Astrocyte of the cerebellum (primary cell): ENCODE measurements around the gene GSG1L.

Source experiments
- DNase-seq: peaks from one replicate; pipeline ENCODE4 v3.0.0-alpha.2; 2011; ENCODE audit warnings: low read depth
- H3K4me3 ChIP-seq: 2 replicates; pipeline ENCODE4 v1.5.1; 2011; ENCODE audit warnings: mild to moderate bottlenecking, low read depth, low read length, moderate library complexity
- in situ Hi-C: cut with HindIII; loops from 2 replicates; pipeline ENCODE4 v1.10.0; 2017; ENCODE audit warnings: low sequenced_read_pairs
- TF ChIP-seq, protein P1 (sequence below): IDR thresholded peaks from 2 replicates; pipeline ENCODE4 v1.5.1; 2012; ENCODE audit warnings: low read length, low read depth, moderate library complexity, mild to moderate bottlenecking; ENCODE audit errors: missing control alignments

Gene GSG1L

GRCh38 chr16:27918755-27919154 lies 144.8 kb downstream of the GSG1L start:
- no peak for DNase-seq
- H3K4me3 ChIP-seq, result no peak overlapping the region
- TF ChIP-seq, protein P1, sequence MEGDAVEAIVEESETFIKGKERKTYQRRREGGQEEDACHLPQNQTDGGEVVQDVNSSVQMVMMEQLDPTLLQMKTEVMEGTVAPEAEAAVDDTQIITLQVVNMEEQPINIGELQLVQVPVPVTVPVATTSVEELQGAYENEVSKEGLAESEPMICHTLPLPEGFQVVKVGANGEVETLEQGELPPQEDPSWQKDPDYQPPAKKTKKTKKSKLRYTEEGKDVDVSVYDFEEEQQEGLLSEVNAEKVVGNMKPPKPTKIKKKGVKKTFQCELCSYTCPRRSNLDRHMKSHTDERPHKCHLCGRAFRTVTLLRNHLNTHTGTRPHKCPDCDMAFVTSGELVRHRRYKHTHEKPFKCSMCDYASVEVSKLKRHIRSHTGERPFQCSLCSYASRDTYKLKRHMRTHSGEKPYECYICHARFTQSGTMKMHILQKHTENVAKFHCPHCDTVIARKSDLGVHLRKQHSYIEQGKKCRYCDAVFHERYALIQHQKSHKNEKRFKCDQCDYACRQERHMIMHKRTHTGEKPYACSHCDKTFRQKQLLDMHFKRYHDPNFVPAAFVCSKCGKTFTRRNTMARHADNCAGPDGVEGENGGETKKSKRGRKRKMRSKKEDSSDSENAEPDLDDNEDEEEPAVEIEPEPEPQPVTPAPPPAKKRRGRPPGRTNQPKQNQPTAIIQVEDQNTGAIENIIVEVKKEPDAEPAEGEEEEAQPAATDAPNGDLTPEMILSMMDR, result no peak
- in situ Hi-C loops, result no loop called here

- H3K4me3 ChIP-seq, result no peak overlapping the region
- in situ Hi-C loops, result no loop called here
- no peak for DNase-seq
- TF ChIP-seq, protein P1, result no peak
Observed at GRCh38 chr16:27917949-27918348, 145.6 kb downstream of the GSG1L start.

DNA sequence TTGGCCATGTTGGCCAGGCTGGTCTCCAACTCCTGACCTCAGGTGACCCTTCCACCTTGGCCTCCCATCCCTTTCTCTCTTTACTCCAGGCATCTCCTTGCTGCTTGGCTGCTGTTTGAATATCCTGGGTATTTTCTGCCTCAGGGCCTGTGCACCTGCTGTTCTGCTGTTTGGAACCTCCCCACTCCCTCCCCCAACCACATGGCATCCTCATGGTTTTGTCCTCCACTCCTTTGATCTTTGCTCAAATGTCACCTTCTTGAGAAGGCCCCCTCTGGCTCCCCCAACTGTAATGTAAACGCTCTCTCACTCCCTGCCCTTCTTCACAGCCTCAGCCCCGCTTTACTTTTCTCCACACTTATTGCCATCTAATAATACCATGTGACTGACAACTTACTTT lies 152.0 kb downstream of the GSG1L start:
- in situ Hi-C loops, result no loop called here
- H3K4me3 ChIP-seq, result no peak overlapping the region
- no peak for DNase-seq
- TF ChIP-seq, protein P1, result no peak

DNA sequence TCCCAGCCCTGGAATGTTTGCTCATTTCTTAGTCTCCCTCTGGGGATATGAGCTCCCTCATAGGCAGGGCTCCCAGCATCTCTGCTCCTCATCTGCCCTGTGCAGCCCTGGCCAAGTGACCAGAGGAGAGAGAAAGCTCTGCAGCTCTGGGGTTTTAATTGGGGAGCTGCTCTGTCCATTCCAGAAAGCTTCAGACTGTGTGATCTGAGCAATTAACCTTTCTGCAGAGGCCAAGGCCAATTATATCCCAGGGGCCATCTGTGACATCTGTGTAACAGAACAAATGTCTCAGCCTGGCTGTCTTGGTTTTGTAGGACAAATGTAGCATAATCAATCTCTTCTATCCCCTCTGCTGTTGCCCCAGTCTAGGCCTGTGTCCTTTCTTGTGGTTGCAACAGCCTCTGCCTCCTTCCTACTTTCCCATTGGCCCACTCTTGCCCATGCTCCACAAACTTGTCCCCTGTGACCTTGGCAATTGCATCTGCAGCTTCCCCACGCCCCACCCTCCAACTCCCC lies 156.0 kb downstream of the GSG1L start:
- H3K4me3 ChIP-seq, result no peak overlapping the region
- DNase-seq, result no peak
- in situ Hi-C loops, result no loop called here
- TF ChIP-seq, protein P1, result no peak

- DNase-seq, result no peak
- no peak overlapping the region for H3K4me3 ChIP-seq
- in situ Hi-C loops, result no loop called here
- TF ChIP-seq, protein P1, result no peak
Observed at GRCh38 chr16:27906883-27907282, 156.6 kb downstream of the GSG1L start.

GRCh38 chr16:27903046-27903655 lies 160.4 kb downstream of the GSG1L start:
- no peak overlapping the region for H3K4me3 ChIP-seq
- TF ChIP-seq, protein P1, result no peak
- DNase-seq, result no peak
- in situ Hi-C loops, result no loop called here
